H1 (cell line): ENCODE results near the gene ZNF521. TPM values are rescaled to one million over a fixed set of nuclear protein-coding genes. Genes with fewer than 3 reads are reported as not detected.

Experiments
- CTCF ChIA-PET: fragments of 300-600 bp; sonication (Branson Sonifier 250); formaldehyde crosslinking; loops from one replicate; lab custom pipeline; 2021; ENCODE audit not compliant: partially characterized antibody; lab: Charles Lee
- POLR2A ChIA-PET: fragments of 300-600 bp; sonication (Branson Sonifier 250); formaldehyde crosslinking; loops from one replicate; lab custom pipeline; 2021; ENCODE audit warnings: inconsistent platforms; ENCODE audit not compliant: partially characterized antibody; lab: Charles Lee
- DNase-seq, 2 experiments: peaks; one replicate each; pipeline versions ENCODE4 v3.0.0 to v3.0.0-alpha.2; 2010 to 2022; ENCODE audit warnings: low spot score in 2 of 2, low read depth in 1 of 2, mixed read lengths in 1 of 2
- FAIRE-seq: peaks from 2 replicates; lab custom pipeline; 2011; peaks lifted over from hg19 to GRCh38; lab: Jason Lieb, UNC
- H2AFZ ChIP-seq: 2 replicates; pipeline ENCODE4 v1.8.1; 2012; ENCODE audit warnings: low read length, inconsistent platforms
- H2AK5ac ChIP-seq: 2 replicates; pipeline ENCODE4 v1.6.1; 2013; ENCODE audit warnings: low read depth, low read length
- H2BK120ac ChIP-seq: replicated peaks from 2 replicates; pipeline ENCODE3; 2013; ENCODE audit warnings: low read depth, low read length, inconsistent platforms
- H2BK12ac ChIP-seq: 2 replicates; pipeline ENCODE4 v1.6.1; 2013; ENCODE audit warnings: low read depth, low read length
- H2BK15ac ChIP-seq: 2 replicates; pipeline ENCODE4 v1.6.1; 2013; ENCODE audit warnings: low read length
- H2BK20ac ChIP-seq: 2 replicates; pipeline ENCODE4 v1.6.1; 2013; ENCODE audit warnings: low read length
- H2BK5ac ChIP-seq: 2 replicates; pipeline ENCODE4 v1.6.1; 2013; ENCODE audit warnings: low read depth, low read length
- H3K14ac ChIP-seq: 2 replicates; pipeline ENCODE4 v1.6.1; 2013; ENCODE audit warnings: inconsistent platforms; ENCODE audit not compliant: insufficient read length
- H3K18ac ChIP-seq: 2 replicates; pipeline ENCODE4 v1.6.1; 2013; ENCODE audit warnings: low read length; ENCODE audit errors: extremely low read depth
- H3K23ac ChIP-seq: 2 replicates; pipeline ENCODE4 v1.6.1; 2013; ENCODE audit warnings: inconsistent platforms; ENCODE audit not compliant: insufficient read length
- H3K23me2 ChIP-seq: 2 replicates; pipeline ENCODE4 v1.6.1; 2013; ENCODE audit warnings: low read depth, low read length
- H3K27ac ChIP-seq: 2 replicates; pipeline ENCODE4 v1.6.1; 2011; ENCODE audit warnings: low read depth, low read length, inconsistent platforms
- H3K27me3 ChIP-seq, 4 experiments: replicated peaks in 1 of 4; 1 replicate in 1 of 4; 2 replicates in 3 of 4; pipeline versions ENCODE4 v1.6.1 to v1.8.1; 2011 to 2013; ENCODE audit warnings: low read length in 3 of 4, mild to moderate bottlenecking in 3 of 4, inconsistent platforms in 2 of 4, mixed read lengths in 2 of 4, moderate library complexity in 1 of 4; ENCODE audit not compliant: control insufficient read depth in 3 of 4, insufficient read depth in 3 of 4; ENCODE audit errors: extremely low read depth in 1 of 4
- H3K36me3 ChIP-seq, 4 experiments: 2 replicates each; pipeline versions ENCODE4 v1.6.1 to v1.8.1; 2011 to 2013; ENCODE audit warnings: mild to moderate bottlenecking in 4 of 4, low read length in 3 of 4, moderate library complexity in 2 of 4, control low read depth in 1 of 4, inconsistent platforms in 1 of 4; ENCODE audit not compliant: insufficient read depth in 4 of 4, control insufficient read depth in 2 of 4
- H3K4ac ChIP-seq: replicated peaks from 2 replicates; pipeline ENCODE3; 2013; ENCODE audit warnings: low read length, low read depth, mixed read lengths, inconsistent platforms; ENCODE audit not compliant: insufficient read length
- H3K4me1 ChIP-seq, 4 experiments: replicated peaks in 1 of 4; 1 replicate in 1 of 4; 2 replicates in 3 of 4; pipeline versions ENCODE4 v1.6.1 to v1.8.1; 2011 to 2013; ENCODE audit warnings: low read length in 3 of 4, inconsistent platforms in 2 of 4, mixed read lengths in 1 of 4; ENCODE audit not compliant: insufficient read depth in 4 of 4, control insufficient read depth in 3 of 4
- H3K4me2 ChIP-seq, 2 experiments: 2 replicates each; pipeline versions ENCODE4 v1.6.1 to v1.8.1; 2011 to 2013; ENCODE audit warnings: low read depth in 2 of 2, low read length in 2 of 2, control low read depth in 1 of 2, inconsistent platforms in 1 of 2, mild to moderate bottlenecking in 1 of 2; ENCODE audit not compliant: insufficient read depth in 1 of 2
- H3K4me3 ChIP-seq, 4 experiments: fragments of 200-600, 300-600 bp in 1 of 4; sonication (generic), shearing (Covaris generic), sonication (Bioruptor Twin) in 1 of 4; 2 replicates each; pipeline versions ENCODE4 v1.5.1 to v1.8.1; 2011 to 2016; ENCODE audit warnings: low read length in 4 of 4, low read depth in 3 of 4, control low read depth in 2 of 4, inconsistent platforms in 2 of 4, mild to moderate bottlenecking in 2 of 4, mixed read lengths in 1 of 4, moderate library complexity in 1 of 4; ENCODE audit not compliant: insufficient read depth in 2 of 4; ENCODE audit errors: extremely low read depth in 1 of 4
- H3K56ac ChIP-seq: replicated peaks from 2 replicates; pipeline ENCODE3; 2013; ENCODE audit warnings: low read depth, mild to moderate bottlenecking, mixed read lengths, low read length, inconsistent platforms; ENCODE audit not compliant: insufficient read length
- H3K79me1 ChIP-seq: 2 replicates; pipeline ENCODE4 v1.6.1; 2013; ENCODE audit warnings: low read depth, low read length, control low read depth
- H3K79me2 ChIP-seq, 2 experiments: 2 replicates each; pipeline versions ENCODE4 v1.6.1 to v1.8.1; 2012 to 2013; ENCODE audit warnings: low read length in 2 of 2, mild to moderate bottlenecking in 2 of 2, inconsistent platforms in 1 of 2; ENCODE audit not compliant: insufficient read depth in 2 of 2, control insufficient read depth in 1 of 2
- H3K9ac ChIP-seq, 4 experiments: replicated peaks in 1 of 4; 1 replicate in 1 of 4; 2 replicates in 3 of 4; pipeline versions ENCODE4 v1.6.1 to v1.8.1; 2011 to 2013; ENCODE audit warnings: low read depth in 3 of 4, low read length in 3 of 4, control low read depth in 2 of 4, mild to moderate bottlenecking in 2 of 4, moderate library complexity in 2 of 4, inconsistent platforms in 1 of 4; ENCODE audit errors: extremely low read depth in 1 of 4
- H3K9me3 ChIP-seq, 2 experiments: 2 replicates each; pipeline versions ENCODE4 v1.6.1 to v1.8.1; 2012 to 2013; ENCODE audit warnings: mild to moderate bottlenecking in 2 of 2, moderate library complexity in 2 of 2, control low read depth in 1 of 2, inconsistent platforms in 1 of 2, low read depth in 1 of 2, low read length in 1 of 2, mixed read lengths in 1 of 2; ENCODE audit not compliant: insufficient read depth in 2 of 2
- H4K20me1 ChIP-seq, 2 experiments: replicated peaks in 1 of 2; 2 replicates each; pipeline versions ENCODE3 to v1.8.1; 2011 to 2013; ENCODE audit warnings: inconsistent platforms in 2 of 2, low read length in 2 of 2, mild to moderate bottlenecking in 1 of 2; ENCODE audit not compliant: insufficient read depth in 2 of 2, control insufficient read depth in 1 of 2
- H4K5ac ChIP-seq: 2 replicates; pipeline ENCODE4 v1.6.1; 2013; ENCODE audit warnings: low read length, low read depth, mixed read lengths, inconsistent platforms; ENCODE audit not compliant: insufficient read length
- H4K8ac ChIP-seq: 2 replicates; pipeline ENCODE4 v1.8.0; 2013; ENCODE audit warnings: mild to moderate bottlenecking, moderate library complexity, low read length, inconsistent platforms; ENCODE audit not compliant: insufficient read depth; ENCODE audit errors: extremely low read depth
- H4K91ac ChIP-seq: replicated peaks from 2 replicates; pipeline ENCODE3; 2013; ENCODE audit warnings: low read length, mixed read lengths, inconsistent platforms; ENCODE audit not compliant: insufficient read length
- BACH1 ChIP-seq: IDR thresholded peaks from 2 replicates; pipeline ENCODE4 v1.6.1; 2012; ENCODE audit warnings: low read length, improper control_type of control experiment
- BRCA1 ChIP-seq: IDR thresholded peaks from 2 replicates; pipeline ENCODE4 v1.6.1; 2012; ENCODE audit warnings: low read depth, low read length, improper control_type of control experiment
- CREB1 ChIP-seq: IDR thresholded peaks from 2 replicates; pipeline ENCODE4 v1.6.1; 2012; ENCODE audit warnings: inconsistent platforms
- EGR1 ChIP-seq: IDR thresholded peaks from 2 replicates; pipeline ENCODE4 v1.6.1; 2011; ENCODE audit warnings: low read depth, low read length, borderline replicate concordance
- FOSL1 ChIP-seq: IDR thresholded peaks from 2 replicates; pipeline ENCODE4 v1.6.1; 2011; ENCODE audit warnings: mild to moderate bottlenecking, low read depth, low read length, moderate library complexity; ENCODE audit not compliant: insufficient read depth
- GTF2F1 ChIP-seq: IDR thresholded peaks from 2 replicates; pipeline ENCODE4 v1.6.1; 2012; ENCODE audit warnings: low read depth, low read length, improper control_type of control experiment, borderline replicate concordance
- HDAC2 ChIP-seq, 2 experiments: fragments of 300-600 bp in 1 of 2; sonication (generic) in 1 of 2; IDR thresholded peaks; 2 replicates each; pipeline ENCODE4 v1.6.1; 2011 to 2012; ENCODE audit warnings: low read depth in 2 of 2, low read length in 2 of 2, mild to moderate bottlenecking in 2 of 2, moderate library complexity in 2 of 2, borderline replicate concordance in 1 of 2, inconsistent platforms in 1 of 2
- KDM1A ChIP-seq: fragments of 200-600, 300-600 bp; sonication (generic); IDR thresholded peaks from 2 replicates; pipeline ENCODE4 v1.7.1; 2016; ENCODE audit warnings: mild to moderate bottlenecking, low read length, borderline replicate concordance
- KDM4A ChIP-seq: IDR thresholded peaks from one replicate; pipeline ENCODE4 v1.7.1; 2012; ENCODE audit warnings: low read depth, mild to moderate bottlenecking, moderate library complexity, low read length, inconsistent platforms; ENCODE audit not compliant: severe bottlenecking
- KDM5A ChIP-seq: fragments of 200-600 bp; IDR thresholded peaks from 2 replicates; pipeline ENCODE4 v1.7.1; 2012; ENCODE audit warnings: mild to moderate bottlenecking, low read length, inconsistent platforms, mixed read lengths
- RFX5 ChIP-seq: IDR thresholded peaks from 2 replicates; pipeline ENCODE4 v1.6.1; 2011; ENCODE audit warnings: low read depth, low read length, improper control_type of control experiment, borderline replicate concordance
- SRF ChIP-seq: IDR thresholded peaks from 2 replicates; pipeline ENCODE4 v1.6.1; 2011; ENCODE audit warnings: mild to moderate bottlenecking, low read depth, low read length, moderate library complexity
- SUZ12 ChIP-seq: fragments of 200-600 bp; sonication (generic); IDR thresholded peaks from 2 replicates; pipeline ENCODE4 v1.6.1; 2012; ENCODE audit warnings: mild to moderate bottlenecking, inconsistent platforms, low read length, moderate library complexity, mixed read lengths
- TBP ChIP-seq: IDR thresholded peaks from 2 replicates; pipeline ENCODE4 v1.6.1; 2011; ENCODE audit warnings: low read depth, low read length, improper control_type of control experiment
- WGBS, 2 experiments: shearing (Covaris generic) in 1 of 2; methylation state at CpG; one replicate each; pipeline versions ENCODE4 v1.1.6 to v1.1.7; 2013 to 2015; ENCODE audit warnings: low lambda C conversion rate in 2 of 2, mixed read lengths in 2 of 2, inconsistent platforms in 1 of 2, low coverage in 1 of 2, missing lambda C conversion rate in 1 of 2; ENCODE audit not compliant: insufficient replicate concordance in 2 of 2, insufficient coverage in 1 of 2, insufficient read length in 1 of 2; ENCODE audit errors: extremely low coverage in 1 of 2, missing lambda C conversion rate in 1 of 2; 5-methylcytosine and 5-hydroxymethylcytosine counted together
- polyA plus RNA-seq, 7 experiments: library from polyadenylated mRNA; depleted of rRNA in 3 of 7; stranded (reverse) in 5 of 7; unstranded in 2 of 7; fragments of >200 nt in 5 of 7; fragments of 200-250 nt in 2 of 7; gene quantifications; 1 replicate in 5 of 7; 2 replicates in 1 of 7; 4 replicates in 1 of 7; pipeline versions ENCODE4 v1.2.1 to v1.2.3, GENCODE V29; 2011 to 2013; ENCODE audit warnings: missing spikeins in 2 of 7, mixed read lengths in 2 of 7
- total RNA-seq: library from RNA; stranded (reverse); fragmentation: NEBNext Ultra II Directional; extraction: Animal tissue kit (Norgen Biotek cat#: 25700); gene quantifications from 2 replicates; pipeline ENCODE4 v1.2.1, GENCODE V29; 2021

ZNF521 gene
- total and polyA plus RNA-seq, 2 of the 8 experiments (the other 6 are each of a cell fraction or from before 2014, with no cell fraction given), result 9.5 to 15.8 TPM

DNA sequence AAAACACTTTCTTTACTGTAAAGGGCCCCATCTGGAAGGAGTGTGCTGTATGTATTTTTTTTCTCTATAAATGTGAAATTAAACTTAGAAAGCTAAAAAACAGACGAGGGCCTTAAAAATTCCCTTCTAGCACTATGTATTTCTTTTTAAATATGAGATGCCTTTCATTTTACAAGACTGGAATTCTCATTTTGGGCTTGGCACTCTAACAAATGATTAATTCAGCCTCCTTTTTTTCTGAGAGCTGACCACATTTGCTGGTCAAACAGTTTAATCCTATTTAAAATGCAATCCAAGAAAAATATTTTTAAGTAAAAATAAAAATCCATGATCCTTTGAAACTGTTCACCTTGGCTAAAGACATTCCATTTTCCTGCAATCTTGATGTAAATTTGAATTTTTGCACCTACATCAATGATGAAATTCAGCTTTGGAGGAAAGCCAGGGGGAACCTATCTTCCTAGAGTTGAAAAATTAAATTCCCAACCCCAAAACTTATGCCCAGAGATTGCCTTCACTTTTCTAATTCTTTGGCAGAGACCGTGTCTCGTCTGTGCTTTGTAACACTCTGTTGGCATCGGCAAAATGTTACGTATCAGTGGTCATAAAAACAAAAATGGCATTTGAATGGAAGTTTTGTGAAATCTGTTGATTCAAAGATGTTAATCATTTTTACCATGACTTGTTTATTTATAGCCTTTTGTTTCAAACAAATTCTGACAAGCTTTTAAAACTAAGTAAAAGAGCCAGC is 284.5 kb downstream of the ZNF521 start:
- no peak overlapping the region for H2BK12ac ChIP-seq
- DNase-seq, result no peak
- POLR2A ChIA-PET, result interaction anchor here (0.6 kb wide), 1 partner anchor 110 kb away, joined by 3 read pairs; no protein-coding TSS in a partner anchor
- H3K27me3 ChIP-seq, result no peaks in the 10 kb centered on the region
- no peak overlapping the region for H2BK20ac ChIP-seq
- no peak overlapping the region for H3K23ac ChIP-seq
- no peak overlapping the region for H3K14ac ChIP-seq
- H3K18ac ChIP-seq, result no peak overlapping the region
- no peaks in the 10 kb centered on the region; the same call in 1 of the 2 replicates for H3K23me2 ChIP-seq
- H4K20me1 ChIP-seq, result peaks cover 0 to 1% of the 10 kb centered on the region in 2 experiments
- no peaks in the 10 kb centered on the region for H3K9me3 ChIP-seq
- no peak overlapping the region for H2AFZ ChIP-seq
- no peak overlapping the region for H4K8ac ChIP-seq
- H2AK5ac ChIP-seq, result no peak overlapping the region
- H3K56ac ChIP-seq, result no peak overlapping the region
- H2BK15ac ChIP-seq, result no peak overlapping the region
- no peak overlapping the region for H2BK120ac ChIP-seq
- no peak overlapping the region for H3K4me2 ChIP-seq
- peak; percentile 24 for FAIRE-seq
- H2BK5ac ChIP-seq, result no peak overlapping the region
- no peaks in the 10 kb centered on the region for H3K36me3 ChIP-seq
- CTCF ChIA-PET, result no interaction called here
- WGBS, 2 experiments, result 89% methylated on average over 5 of the region's 5 CpGs; no CpG with 5 or more reads in 1 of the 2 experiments
- no peaks in the 10 kb centered on the region for H3K4me1 ChIP-seq
- H4K91ac ChIP-seq, result no peak overlapping the region
- H3K79me1 ChIP-seq, result no peaks in the 10 kb centered on the region
- no peak overlapping the region for H3K4ac ChIP-seq
- H3K27ac ChIP-seq, result no peak overlapping the region
- no peak overlapping the region for H4K5ac ChIP-seq
- no peaks in the 10 kb centered on the region for H3K79me2 ChIP-seq
- H3K9ac ChIP-seq, result no peak overlapping the region
- H3K4me3 ChIP-seq, result no peak overlapping the region
- TF ChIP-seq TBP, result no peak
- no peak for TF ChIP-seq FOSL1
- no peak for TF ChIP-seq KDM4A
- no peak for TF ChIP-seq EGR1
- no peak for TF ChIP-seq SUZ12
- TF ChIP-seq KDM5A, result no peak
- TF ChIP-seq BRCA1, result no peak
- no peak for TF ChIP-seq HDAC2 (IDR thresholded peaks at IDR 0.05; ENCODE audit: borderline replicate concordance in 1 of 2, low read depth in 2 of 2, low read length in 2 of 2)
- no peak for TF ChIP-seq RFX5
- TF ChIP-seq CREB1, result no peak
- TF ChIP-seq SRF, result no peak
- no peak for TF ChIP-seq BACH1
- no peak for TF ChIP-seq KDM1A
- no peak for TF ChIP-seq GTF2F1
